Measurements from ENCODE around the gene GPR62. TPM values are rescaled to one million over a fixed set of nuclear protein-coding genes. Genes with fewer than 3 reads are reported as not detected.
A peak's percentile ranks its signal among the peaks of the same experiment; 100 is the strongest.

GPR62 gene
- total and polyA plus RNA-seq, 11 donors: 0.06 to 0.27 (median 0.20) TPM; not detected in 4

DNA sequence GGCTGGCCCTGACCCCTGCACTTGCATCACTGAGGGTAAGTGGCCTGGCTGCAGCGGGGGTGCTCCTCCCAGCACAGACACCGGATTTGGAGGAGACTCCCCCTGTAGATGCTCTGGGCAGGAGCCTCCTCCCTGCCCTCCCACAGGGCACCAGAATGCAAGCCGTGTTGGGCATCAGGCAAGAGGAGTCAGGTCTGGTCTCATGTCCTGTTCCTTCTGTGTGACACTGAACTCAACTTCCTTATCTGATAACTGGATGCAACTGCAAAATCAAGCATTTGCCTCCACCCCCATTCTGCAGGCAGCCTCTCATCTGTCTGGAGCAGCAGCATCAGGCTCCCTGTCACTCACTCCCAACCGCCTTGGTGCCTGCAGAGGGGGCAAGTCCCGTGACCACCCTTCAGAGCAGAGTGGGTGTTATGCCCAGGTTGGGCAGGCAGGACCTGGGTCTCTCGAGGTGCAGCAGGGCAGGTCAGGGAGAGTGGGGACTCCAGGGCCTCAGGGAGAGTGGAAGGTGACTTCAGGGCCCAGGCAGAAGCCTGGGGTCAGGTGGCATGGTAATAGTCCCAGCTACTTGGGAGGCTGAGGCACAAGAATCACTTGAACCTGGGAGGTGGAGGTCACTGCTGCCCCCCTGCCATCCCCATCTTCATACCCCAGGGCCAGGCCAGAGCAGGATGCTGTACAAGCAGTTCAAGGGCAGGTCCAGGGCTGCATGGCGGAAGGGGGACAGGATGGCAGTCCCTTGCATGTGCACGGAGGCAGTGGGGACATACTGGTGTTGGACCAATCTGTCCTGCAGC lies 51.0 kb downstream of the GPR62 start:
- ATAC-seq (peak in 2 of 4 donors; percentile 2 to 3), DNase-seq (no peak)
- no peak for TF ChIP-seq POLR2A (IDR thresholded peaks at IDR 0.05)
- intact Hi-C loops (cut with DNase I): loop anchor here in 3 of 10 donors (2.0 to 10.0 kb wide), 3 partner anchors 46 to 339 kb away; no protein-coding TSS in a partner anchor
- H3K4me3 ChIP-seq: peak overlapping the region in 3 of 12 donors; percentile 8 to 26 (median 16)
- H3K27me3 ChIP-seq: no peaks in the 10 kb centered on the region
- peak overlapping the region in 10 of 12 donors; percentile 19 to 82 (median 66) for H3K27ac ChIP-seq
- peaks cover 16 to 47% (median 34%) of the 10 kb centered on the region in 12 donors for H3K4me1 ChIP-seq
- H3K9me3 ChIP-seq: no peaks in the 10 kb centered on the region
- H3K36me3 ChIP-seq: no peaks in the 10 kb centered on the region
- WGBS, 4 donors: 41 to 49% (median 48%) methylated on average over 6 to 8 of the region's 8 CpGs

DNA sequence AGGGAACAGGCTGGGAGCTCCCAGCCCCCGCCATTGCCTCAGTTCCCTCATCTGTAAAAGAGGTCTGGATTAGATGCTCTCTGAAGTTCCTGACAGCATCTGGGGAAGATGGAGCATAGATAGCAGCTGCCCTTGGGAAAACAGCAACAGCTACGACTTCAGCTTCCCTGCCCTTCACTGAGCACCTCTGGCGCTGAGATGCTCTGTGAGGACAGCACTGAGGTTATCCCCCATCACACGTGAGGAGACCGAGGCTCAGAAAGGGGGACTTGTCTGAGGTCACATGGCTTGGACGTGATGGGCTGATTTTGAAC lies 51.6 kb downstream of the GPR62 start:
- Histone ChIP-seq H3K4me3 (no peak overlapping the region), H3K9me3 (no peaks in the 10 kb centered on the region), H3K27me3 (no peaks in the 10 kb centered on the region), H3K27ac (peak overlapping the region in 3 of 12 donors; percentile 56 to 82 (median 74)), H3K4me1 (peaks cover 16 to 43% (median 30%) of the 10 kb centered on the region in 12 donors), H3K36me3 (no peaks in the 10 kb centered on the region)
- TF ChIP-seq POLR2A (IDR thresholded peaks at IDR 0.05): no peak
- TF ChIP-seq, protein P1, sequence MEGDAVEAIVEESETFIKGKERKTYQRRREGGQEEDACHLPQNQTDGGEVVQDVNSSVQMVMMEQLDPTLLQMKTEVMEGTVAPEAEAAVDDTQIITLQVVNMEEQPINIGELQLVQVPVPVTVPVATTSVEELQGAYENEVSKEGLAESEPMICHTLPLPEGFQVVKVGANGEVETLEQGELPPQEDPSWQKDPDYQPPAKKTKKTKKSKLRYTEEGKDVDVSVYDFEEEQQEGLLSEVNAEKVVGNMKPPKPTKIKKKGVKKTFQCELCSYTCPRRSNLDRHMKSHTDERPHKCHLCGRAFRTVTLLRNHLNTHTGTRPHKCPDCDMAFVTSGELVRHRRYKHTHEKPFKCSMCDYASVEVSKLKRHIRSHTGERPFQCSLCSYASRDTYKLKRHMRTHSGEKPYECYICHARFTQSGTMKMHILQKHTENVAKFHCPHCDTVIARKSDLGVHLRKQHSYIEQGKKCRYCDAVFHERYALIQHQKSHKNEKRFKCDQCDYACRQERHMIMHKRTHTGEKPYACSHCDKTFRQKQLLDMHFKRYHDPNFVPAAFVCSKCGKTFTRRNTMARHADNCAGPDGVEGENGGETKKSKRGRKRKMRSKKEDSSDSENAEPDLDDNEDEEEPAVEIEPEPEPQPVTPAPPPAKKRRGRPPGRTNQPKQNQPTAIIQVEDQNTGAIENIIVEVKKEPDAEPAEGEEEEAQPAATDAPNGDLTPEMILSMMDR (IDR thresholded peaks at IDR 0.05): no peak
- DNase-seq: no peak
- 64 to 75% (median 73%) methylated on average over 6 of the region's 6 CpGs for WGBS, 4 donors
- intact Hi-C loops (cut with DNase I): loop anchor here in 3 of 10 donors (2.0 to 10.0 kb wide), 3 partner anchors 46 to 338 kb away; no protein-coding TSS in a partner anchor
- no peak for ATAC-seq

Other genes starting within 250 kb of the GPR62 start
- gene GRM2, start 248.3 kb upstream of the GPR62 start, total RNA-seq: under 1 TPM in 7 of 9 donors, not detected in 2; 0.21 to 0.95 (median 0.56) TPM
- under 1 TPM; 0.03 to 0.11 TPM for gene GRM2, start 248.3 kb upstream of the GPR62 start, polyA plus RNA-seq
- gene IQCF6, start 176.1 kb upstream of the GPR62 start, total RNA-seq: not detected
- not detected for gene IQCF6, start 176.1 kb upstream of the GPR62 start, polyA plus RNA-seq
- gene IQCF2, start 93.8 kb upstream of the GPR62 start, total RNA-seq: not detected
- not detected for gene IQCF2, start 93.8 kb upstream of the GPR62 start, polyA plus RNA-seq
- not detected for gene IQCF5, start 79.8 kb upstream of the GPR62 start, total RNA-seq
- gene IQCF5, start 79.8 kb upstream of the GPR62 start, polyA plus RNA-seq: not detected
- gene IQCF1, start 52.0 kb upstream of the GPR62 start, total RNA-seq: not detected
- not detected for gene IQCF1, start 52.0 kb upstream of the GPR62 start, polyA plus RNA-seq
- 10 to 100 TPM in 5 of 9 donors, 1 to 10 TPM in 4; 6.1 to 14.7 (median 10.2) TPM for gene RRP9, start 13.5 kb upstream of the GPR62 start, total RNA-seq
- gene RRP9, start 13.5 kb upstream of the GPR62 start, polyA plus RNA-seq: 10 to 100 TPM; 12.4 to 30.8 TPM
- 10 to 100 TPM; 11.0 to 37.5 (median 14.5) TPM for gene PARP3, start 13.0 kb upstream of the GPR62 start, total RNA-seq
- 1 to 10 TPM; 7.0 to 9.1 TPM for gene PARP3, start 13.0 kb upstream of the GPR62 start, polyA plus RNA-seq
- 100 to 1,000 TPM in 2 of 9 donors, 10 to 100 TPM in 7; 55.4 to 149 (median 63.9) TPM for gene PCBP4, start 12.1 kb downstream of the GPR62 start, total RNA-seq
- 100 to 1,000 TPM in 1 of 2 donors, 10 to 100 TPM in 1; 64.8 to 101 TPM for gene PCBP4, start 12.1 kb downstream of the GPR62 start, polyA plus RNA-seq
- gene ABHD14B, start 18.7 kb downstream of the GPR62 start, total RNA-seq: 10 to 100 TPM in 7 of 9 donors, 1 to 10 TPM in 2; 8.7 to 22.2 (median 12.3) TPM
- 10 to 100 TPM; 11.5 to 19.8 TPM for gene ABHD14B, start 18.7 kb downstream of the GPR62 start, polyA plus RNA-seq
- 10 to 100 TPM; 17.7 to 51.4 (median 22.1) TPM for gene ABHD14A, start 19.7 kb downstream of the GPR62 start, total RNA-seq
- gene ABHD14A, start 19.7 kb downstream of the GPR62 start, polyA plus RNA-seq: 10 to 100 TPM; 21.7 to 70.3 TPM
- gene ACY1, start 28.2 kb downstream of the GPR62 start, total RNA-seq: 10 to 100 TPM; 14.8 to 45.3 (median 27.7) TPM
- 10 to 100 TPM; 18.3 to 21.2 TPM for gene ACY1, start 28.2 kb downstream of the GPR62 start, polyA plus RNA-seq
- 100 to 1,000 TPM; 515 to 986 (median 681) TPM for gene RPL29, start 40.5 kb downstream of the GPR62 start, total RNA-seq
- 1,000 to 10,000 TPM; 1,354 to 1,405 TPM for gene RPL29, start 40.5 kb downstream of the GPR62 start, polyA plus RNA-seq
- gene DUSP7, start 101.2 kb downstream of the GPR62 start, total RNA-seq: 10 to 100 TPM; 14.5 to 33.2 (median 20.7) TPM
- gene DUSP7, start 101.2 kb downstream of the GPR62 start, polyA plus RNA-seq: 10 to 100 TPM in 1 of 2 donors, 1 to 10 TPM in 1; 9.2 to 26.1 TPM
- gene POC1A, start 199.0 kb downstream of the GPR62 start, total RNA-seq: 1 to 10 TPM in 7 of 9 donors, under 1 TPM in 2; 0.66 to 5.2 (median 1.4) TPM
- 1 to 10 TPM in 1 of 2 donors, under 1 TPM in 1; 0.50 to 3.0 TPM for gene POC1A, start 199.0 kb downstream of the GPR62 start, polyA plus RNA-seq
- gene ALAS1, start 242.8 kb downstream of the GPR62 start, total RNA-seq: 100 to 1,000 TPM in 8 of 9 donors, 10 to 100 TPM in 1; 77.9 to 213 (median 146) TPM
- gene ALAS1, start 242.8 kb downstream of the GPR62 start, polyA plus RNA-seq: 100 to 1,000 TPM; 107 to 132 TPM